ENCODE data around the gene UBE2D2.
"Not testable (repeated sequence)": the region's sequence is repeated elsewhere in the genome, so short reads cannot be mapped to it uniquely, and the experiment has no call there.

UBE2D2 gene

DNA sequence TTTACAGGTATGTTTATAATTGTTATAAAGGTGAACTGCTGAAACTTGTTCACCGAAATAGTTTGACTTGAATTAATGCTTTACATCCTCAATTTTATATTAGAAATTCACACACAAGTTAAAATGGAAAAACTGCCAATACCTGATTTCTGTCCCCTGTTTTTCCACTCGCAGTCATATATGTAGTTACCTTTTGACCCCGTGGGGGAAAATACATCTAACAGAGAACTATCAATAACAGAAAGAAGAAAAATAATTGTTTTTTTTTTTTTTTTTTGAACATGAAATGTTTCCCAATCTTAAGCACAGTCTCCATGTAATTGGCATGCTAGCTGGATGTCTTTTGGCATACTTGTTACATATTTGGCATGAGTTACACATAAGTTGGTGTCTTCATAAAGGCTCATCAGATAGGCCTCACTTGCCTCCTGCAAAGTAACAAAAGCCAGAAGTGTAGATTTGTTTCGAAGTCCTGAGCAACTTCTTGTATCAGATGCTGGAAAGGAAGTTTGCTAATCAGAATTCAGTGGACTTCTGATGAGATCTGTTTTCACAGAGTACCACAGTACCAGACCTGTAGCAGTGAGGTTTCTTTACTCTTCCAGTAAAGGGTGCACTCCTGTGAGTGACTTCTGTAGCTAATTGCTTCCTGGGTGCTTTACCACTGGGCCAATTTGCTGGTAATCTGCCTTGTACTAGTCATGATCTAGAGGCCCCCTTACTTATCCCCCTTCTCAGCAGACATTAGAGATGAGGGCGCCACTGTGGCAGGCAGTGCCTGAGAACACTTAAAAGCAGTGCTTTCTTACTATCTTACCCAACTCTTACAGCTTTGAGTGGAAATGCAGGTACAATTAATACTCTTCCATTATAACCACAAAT, 50.8 kb downstream of the UBE2D2 start:
- Histone ChIP-seq H3K27me3 (ENCODE audit: insufficient read depth, insufficient read length) (no peaks in the 10 kb centered on the region), H3K9ac (ENCODE audit: insufficient read length, low read depth) (no peak overlapping the region), H3K4me1 (ENCODE audit: insufficient read depth, insufficient read length) (no peaks in the 10 kb centered on the region), H3K4me3 (ENCODE audit: insufficient read length, low read depth) (no peak overlapping the region), H3K9me3 (ENCODE audit: insufficient read depth, low read length) (no peaks in the 10 kb centered on the region), H3K36me3 (ENCODE audit: insufficient read depth, insufficient read length, low read length) (peaks cover 40% of the 10 kb centered on the region)
- TF ChIP-seq SUZ12 (IDR thresholded peaks at IDR 0.05; ENCODE audit: extremely low read depth, insufficient read depth, insufficient read length): no peak
- no peak for TF ChIP-seq YY1 (IDR thresholded peaks at IDR 0.05; ENCODE audit: insufficient read depth, insufficient read length)
- TF ChIP-seq ZNF274 (IDR thresholded peaks at IDR 0.05; ENCODE audit: low read depth, low read length): no peak
- no peak for DNase-seq (ENCODE audit: low read depth, low spot score)

DNA sequence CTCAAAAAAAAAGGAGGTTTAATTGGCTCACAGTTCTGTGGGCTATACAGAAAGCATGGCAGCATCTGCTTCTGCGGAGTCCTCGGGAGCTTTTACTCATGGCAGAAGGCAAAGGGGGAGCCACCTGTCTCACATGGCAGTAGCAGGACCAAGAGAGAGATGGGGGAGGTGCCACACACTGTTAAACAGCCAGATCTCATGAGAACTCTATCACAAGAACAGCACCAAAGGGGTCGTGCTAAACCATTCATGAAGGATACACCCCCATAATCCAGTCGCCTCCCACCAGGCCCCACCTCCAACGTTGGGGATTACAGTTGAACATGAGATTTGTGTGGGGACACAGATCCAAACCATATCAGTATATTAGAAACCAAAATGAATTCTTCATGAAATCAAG, 58.7 kb downstream of the UBE2D2 start:
- Histone ChIP-seq H3K27me3 (ENCODE audit: insufficient read depth, insufficient read length) (no peaks in the 10 kb centered on the region), H3K4me1 (ENCODE audit: insufficient read depth, insufficient read length) (no peaks in the 10 kb centered on the region), H3K9me3 (ENCODE audit: insufficient read depth, low read length) (no peaks in the 10 kb centered on the region), H3K9ac (ENCODE audit: insufficient read length, low read depth) (no peak overlapping the region), H3K4me3 (ENCODE audit: insufficient read length, low read depth) (no peak overlapping the region), H3K36me3 (ENCODE audit: insufficient read depth, insufficient read length, low read length) (peaks cover 53% of the 10 kb centered on the region)
- TF ChIP-seq SUZ12 (IDR thresholded peaks at IDR 0.05; ENCODE audit: extremely low read depth, insufficient read depth, insufficient read length) (no peak), YY1 (IDR thresholded peaks at IDR 0.05; ENCODE audit: insufficient read depth, insufficient read length) (no peak), ZNF274 (IDR thresholded peaks at IDR 0.05; ENCODE audit: low read depth, low read length) (no peak)
- no peak for DNase-seq (ENCODE audit: low read depth, low spot score)

DNA sequence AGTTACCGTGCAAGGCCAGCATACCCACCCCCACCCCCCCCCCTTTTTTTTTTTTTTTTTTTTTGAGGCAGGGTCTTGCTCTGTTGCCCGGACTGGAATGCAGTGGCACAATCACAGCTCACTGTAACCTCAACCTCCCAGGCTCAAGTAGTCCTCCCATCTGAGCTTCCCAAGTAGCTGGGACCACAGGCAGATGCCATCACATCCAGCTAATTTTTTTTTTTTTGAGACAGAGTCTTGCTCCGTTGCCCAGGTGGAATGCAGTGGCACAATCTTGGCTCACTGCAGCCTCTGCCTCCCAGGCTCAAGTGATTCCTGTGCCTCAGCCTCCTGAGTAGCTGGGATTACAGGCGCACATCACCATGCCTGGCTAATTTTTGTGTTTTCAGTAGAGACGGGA, 64.3 kb downstream of the UBE2D2 start:
- not testable (repeated sequence) for H3K9ac ChIP-seq (ENCODE audit: insufficient read length, low read depth); H3K27me3 ChIP-seq (ENCODE audit: insufficient read depth, insufficient read length); H3K4me1 ChIP-seq (ENCODE audit: insufficient read depth, insufficient read length); DNase-seq (ENCODE audit: low read depth, low spot score); H3K4me3 ChIP-seq (ENCODE audit: insufficient read length, low read depth); H3K9me3 ChIP-seq (ENCODE audit: insufficient read depth, low read length)
- peaks cover 69% of the 10 kb centered on the region for H3K36me3 ChIP-seq (ENCODE audit: insufficient read depth, insufficient read length, low read length)

DNA sequence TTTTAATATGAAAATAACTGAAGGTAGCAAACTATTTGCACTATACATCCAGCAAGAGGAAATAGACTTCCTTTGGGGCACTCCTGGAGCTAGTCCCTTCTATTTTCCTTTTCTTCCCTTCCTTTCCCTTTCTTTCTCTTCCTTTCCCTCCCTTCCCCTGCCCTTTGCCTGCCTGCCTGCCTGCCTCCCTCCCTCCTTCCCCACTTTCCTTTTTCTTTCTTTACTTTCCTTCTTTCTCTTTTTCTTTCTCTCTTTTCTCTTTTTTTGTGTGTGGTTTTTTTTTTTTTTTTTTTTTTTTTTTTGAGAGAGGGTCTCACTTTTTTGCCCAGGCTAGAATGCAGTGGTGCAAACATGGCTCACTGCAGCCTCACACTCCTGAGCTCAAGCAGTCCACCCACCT, 69.7 kb downstream of the UBE2D2 start:
- Histone ChIP-seq H3K9ac (ENCODE audit: insufficient read length, low read depth) (no peak overlapping the region), H3K4me3 (ENCODE audit: insufficient read length, low read depth) (no peak overlapping the region), H3K4me1 (ENCODE audit: insufficient read depth, insufficient read length) (peaks cover 4% of the 10 kb centered on the region), H3K36me3 (ENCODE audit: insufficient read depth, insufficient read length, low read length) (peaks cover 47% of the 10 kb centered on the region), H3K27me3 (ENCODE audit: insufficient read depth, insufficient read length) (no peaks in the 10 kb centered on the region), H3K9me3 (ENCODE audit: insufficient read depth, low read length) (no peaks in the 10 kb centered on the region)
- no peak for DNase-seq (ENCODE audit: low read depth, low spot score)
- no peak for TF ChIP-seq ZNF274 (IDR thresholded peaks at IDR 0.05; ENCODE audit: low read depth, low read length)

DNA sequence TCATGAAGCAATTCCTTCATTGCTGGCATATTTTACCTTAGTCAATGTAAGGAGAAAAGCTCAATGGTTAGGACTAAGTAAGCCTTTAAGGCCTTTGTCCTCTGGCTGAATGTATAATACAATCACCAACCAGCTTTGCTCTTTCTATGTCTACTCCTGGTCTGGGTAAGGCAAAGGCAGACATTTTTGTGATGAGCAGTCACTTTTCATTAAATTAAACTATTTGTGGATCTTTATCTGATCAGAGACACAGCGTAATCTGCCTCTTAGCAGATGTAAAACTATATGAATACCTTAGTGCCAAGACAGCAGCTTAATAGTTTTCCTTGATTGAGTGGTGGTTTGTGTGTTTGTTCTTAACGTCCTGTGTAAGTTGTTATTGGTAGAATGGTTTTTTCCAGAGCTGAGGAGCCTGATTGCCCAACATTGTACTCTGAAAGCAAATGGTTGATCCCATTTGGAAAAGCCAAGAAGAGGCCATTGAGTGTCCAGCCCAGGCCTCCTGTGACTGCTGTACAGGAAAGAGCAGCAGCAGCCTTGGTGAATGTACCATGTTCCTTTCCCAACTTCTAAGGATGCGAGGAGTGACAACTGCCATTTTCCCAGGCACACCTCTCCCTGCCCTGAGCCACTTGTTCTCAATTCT, 70.5 kb downstream of the UBE2D2 start:
- no peaks in the 10 kb centered on the region for H3K9me3 ChIP-seq (ENCODE audit: insufficient read depth, low read length)
- H3K27me3 ChIP-seq (ENCODE audit: insufficient read depth, insufficient read length): no peaks in the 10 kb centered on the region
- DNase-seq (ENCODE audit: low read depth, low spot score): no peak
- no peak overlapping the region for H3K4me3 ChIP-seq (ENCODE audit: insufficient read length, low read depth)
- H3K4me1 ChIP-seq (ENCODE audit: insufficient read depth, insufficient read length): peaks cover 4% of the 10 kb centered on the region
- peaks cover 39% of the 10 kb centered on the region for H3K36me3 ChIP-seq (ENCODE audit: insufficient read depth, insufficient read length, low read length)
- H3K9ac ChIP-seq (ENCODE audit: insufficient read length, low read depth): no peak overlapping the region
- TF ChIP-seq ZNF274 (IDR thresholded peaks at IDR 0.05; ENCODE audit: low read depth, low read length) (no peak), YY1 (IDR thresholded peaks at IDR 0.05; ENCODE audit: insufficient read depth, insufficient read length) (no peak), SUZ12 (IDR thresholded peaks at IDR 0.05; ENCODE audit: extremely low read depth, insufficient read depth, insufficient read length) (no peak)

DNA sequence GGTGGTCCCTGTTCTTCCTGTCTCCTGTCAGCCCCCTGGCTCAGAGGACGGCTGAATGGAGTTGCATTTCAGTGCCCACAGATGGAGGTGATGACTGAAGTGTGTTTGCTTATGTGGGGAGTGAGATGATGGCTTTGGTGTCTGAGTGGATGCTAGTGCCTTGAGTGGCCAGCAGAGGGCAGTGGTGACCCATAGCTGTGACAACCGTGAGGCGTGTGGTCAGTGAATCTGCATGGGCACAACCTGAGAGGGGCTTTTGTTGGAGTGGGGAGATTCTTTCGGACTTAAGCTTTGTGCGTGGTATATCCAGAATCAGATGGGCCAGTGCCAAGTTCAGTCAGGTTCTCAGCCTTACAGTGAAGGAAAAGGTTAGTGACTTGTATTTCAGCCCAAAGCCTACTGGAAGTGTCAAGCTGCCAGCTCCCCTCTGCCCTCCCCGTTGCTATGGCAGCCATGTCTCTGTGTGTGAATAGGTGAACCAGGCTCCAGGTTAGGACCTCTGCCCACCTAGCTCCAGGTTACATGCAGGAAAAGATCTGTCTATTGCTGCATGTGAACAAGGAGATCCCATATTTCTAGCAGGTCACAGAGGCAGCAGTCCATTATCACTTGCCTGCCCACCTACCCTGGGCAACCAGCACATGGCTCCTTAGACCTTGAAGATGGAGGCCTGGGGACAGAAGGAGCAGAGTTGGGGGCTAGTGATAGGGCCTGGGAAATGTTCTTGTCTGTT, 72.3 kb downstream of the UBE2D2 start:
- DNase-seq (ENCODE audit: low read depth, low spot score): no peak
- Histone ChIP-seq H3K9ac (ENCODE audit: insufficient read length, low read depth) (no peak overlapping the region), H3K4me1 (ENCODE audit: insufficient read depth, insufficient read length) (peaks cover 4% of the 10 kb centered on the region), H3K9me3 (ENCODE audit: insufficient read depth, low read length) (no peaks in the 10 kb centered on the region), H3K27me3 (ENCODE audit: insufficient read depth, insufficient read length) (no peaks in the 10 kb centered on the region), H3K36me3 (ENCODE audit: insufficient read depth, insufficient read length, low read length) (peaks cover 24% of the 10 kb centered on the region), H3K4me3 (ENCODE audit: insufficient read length, low read depth) (no peak overlapping the region)
- TF ChIP-seq ZNF274 (IDR thresholded peaks at IDR 0.05; ENCODE audit: low read depth, low read length): no peak
- no peak for TF ChIP-seq YY1 (IDR thresholded peaks at IDR 0.05; ENCODE audit: insufficient read depth, insufficient read length)
- no peak for TF ChIP-seq SUZ12 (IDR thresholded peaks at IDR 0.05; ENCODE audit: extremely low read depth, insufficient read depth, insufficient read length)

DNA sequence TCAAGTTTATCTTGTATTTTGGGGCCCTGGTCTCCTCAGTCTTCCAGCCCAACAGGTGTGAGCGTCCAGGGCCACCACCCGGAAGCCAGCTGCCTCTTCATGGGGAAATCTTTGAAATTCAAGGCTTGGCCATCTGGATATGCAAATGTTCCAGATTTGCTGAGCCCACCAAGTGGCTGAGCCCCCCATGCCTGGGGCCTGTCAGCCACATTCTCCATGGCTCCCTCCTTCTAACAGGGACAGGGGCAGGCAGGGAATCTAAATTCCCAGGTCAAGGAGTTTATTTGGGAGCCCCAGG, 72.8 kb downstream of the UBE2D2 start:
- DNase-seq (ENCODE audit: low read depth, low spot score): no peak
- Histone ChIP-seq H3K27me3 (ENCODE audit: insufficient read depth, insufficient read length) (no peaks in the 10 kb centered on the region), H3K4me1 (ENCODE audit: insufficient read depth, insufficient read length) (peaks cover 9% of the 10 kb centered on the region), H3K9ac (ENCODE audit: insufficient read length, low read depth) (no peak overlapping the region), H3K4me3 (ENCODE audit: insufficient read length, low read depth) (no peak overlapping the region), H3K36me3 (ENCODE audit: insufficient read depth, insufficient read length, low read length) (peaks cover 19% of the 10 kb centered on the region), H3K9me3 (ENCODE audit: insufficient read depth, low read length) (no peaks in the 10 kb centered on the region)
- no peak for TF ChIP-seq YY1 (IDR thresholded peaks at IDR 0.05; ENCODE audit: insufficient read depth, insufficient read length)
- TF ChIP-seq ZNF274 (IDR thresholded peaks at IDR 0.05; ENCODE audit: low read depth, low read length): no peak
- no peak for TF ChIP-seq SUZ12 (IDR thresholded peaks at IDR 0.05; ENCODE audit: extremely low read depth, insufficient read depth, insufficient read length)
